Calu3 (cell line): ENCODE results near the gene RDH16. TPM values are rescaled to one million over a fixed set of nuclear protein-coding genes. Genes with fewer than 3 reads are reported as not detected.
"Not testable (repeated sequence)": the region's sequence is repeated elsewhere in the genome, so short reads cannot be mapped to it uniquely, and the experiment has no call there.

ENCODE experiments used
- BruUV-seq: library from RNA; stranded (reverse); fragments of 400-500 nt; replicated peaks from 2 replicates; lab custom pipeline; 2021; lab: Mats Ljungman, UMichigan
- CTCF ChIA-PET: fragments of 300-600 bp; sonication (Branson Sonifier 250); formaldehyde crosslinking; loops from one replicate; lab custom pipeline; 2022; ENCODE audit warnings: antibody characterized with exemption; lab: Charles Lee
- DNase-seq: peaks from one replicate; pipeline ENCODE4 v3.0.0; 2022
- H3K27ac Mint-ChIP-seq: one replicate; pipeline ENCODE4 v1.8.0; 2022; ENCODE audit warnings: mixed read lengths; ENCODE audit not compliant: unreplicated experiment
- H3K27me3 Mint-ChIP-seq: one replicate; pipeline ENCODE4 v1.8.0; 2022; ENCODE audit warnings: mixed read lengths; ENCODE audit not compliant: unreplicated experiment
- H3K36me3 Mint-ChIP-seq: one replicate; pipeline ENCODE4 v1.8.0; 2022; ENCODE audit warnings: mild to moderate bottlenecking, moderate library complexity, mixed read lengths; ENCODE audit not compliant: insufficient read depth, unreplicated experiment
- H3K4me1 Mint-ChIP-seq: one replicate; pipeline ENCODE4 v1.8.0; 2022; ENCODE audit warnings: mild to moderate bottlenecking, low read depth, mixed read lengths; ENCODE audit not compliant: unreplicated experiment
- H3K4me3 Mint-ChIP-seq: one replicate; pipeline ENCODE4 v1.8.0; 2022; ENCODE audit warnings: mild to moderate bottlenecking, low read depth, moderate library complexity, mixed read lengths; ENCODE audit not compliant: unreplicated experiment
- H3K9me3 Mint-ChIP-seq: one replicate; pipeline ENCODE4 v1.8.0; 2022; ENCODE audit warnings: low read depth, mixed read lengths; ENCODE audit not compliant: unreplicated experiment
- CTCF ChIP-seq: fragments of 200-600 bp; IDR thresholded peaks from one replicate; pipeline ENCODE4 v1.8.0; 2022; ENCODE audit warnings: antibody characterized with exemption; ENCODE audit not compliant: unreplicated experiment
- intact Hi-C: fragments of 100-400 bp; cut with micrococcal nuclease; formaldehyde crosslinking; loops from one replicate; pipeline ENCODE4 v1.10.0; 2022; ENCODE audit not compliant: unreplicated experiment
- total RNA-seq: library from RNA; stranded (reverse); gene quantifications from 2 replicates; pipeline ENCODE4 v1.2.3, GENCODE V29; 2022

RDH16 gene
- total RNA-seq, 1 experiment from 2014 or later: 0.28 TPM

GRCh38 chr12:56987551-56988053, 30.2 kb upstream of the RDH16 start:
- DNase-seq: peak; percentile 86
- no peaks in the 10 kb centered on the region for H3K9me3 Mint-ChIP-seq
- peak; percentile 95 for TF ChIP-seq CTCF
- BruUV-seq: no TSS peak
- peaks cover 29% of the 10 kb centered on the region for H3K27me3 Mint-ChIP-seq
- no peak overlapping the region for H3K4me3 Mint-ChIP-seq
- H3K27ac Mint-ChIP-seq: no peak overlapping the region
- CTCF ChIA-PET: interaction anchor here (0.9 to 1.8 kb wide), 5 partner anchors 14 to 351 kb away, joined by 3 to 14 read pairs (median 6); no protein-coding TSS in a partner anchor
- intact Hi-C loops: loop anchor here (1.0 to 2.0 kb wide), 2 partner anchors 147 to 231 kb away; no protein-coding TSS in a partner anchor
- H3K36me3 Mint-ChIP-seq: peaks cover 8% of the 10 kb centered on the region
- H3K4me1 Mint-ChIP-seq: peaks cover 23% of the 10 kb centered on the region

- intact Hi-C loops: loop anchor here (1.0 to 2.0 kb wide), 2 partner anchors 147 to 230 kb away; no protein-coding TSS in a partner anchor
- TF ChIP-seq CTCF: no peak
- H3K4me3 Mint-ChIP-seq: no peak overlapping the region
- no peak overlapping the region for H3K27ac Mint-ChIP-seq
- DNase-seq: no peak
- H3K36me3 Mint-ChIP-seq: peaks cover 8% of the 10 kb centered on the region
- CTCF ChIA-PET: interaction anchor here (0.9 to 1.8 kb wide), 6 partner anchors 15 to 350 kb away, joined by 3 to 14 read pairs (median 8); no protein-coding TSS in a partner anchor
- peaks cover 29% of the 10 kb centered on the region for H3K27me3 Mint-ChIP-seq
- H3K9me3 Mint-ChIP-seq: no peaks in the 10 kb centered on the region
- H3K4me1 Mint-ChIP-seq: peaks cover 23% of the 10 kb centered on the region
- no TSS peak for BruUV-seq
Measured at GRCh38 chr12:56987011-56987410, 29.6 kb upstream of the RDH16 start.

- Mint-ChIP-seq H3K4me1 (peaks cover 15% of the 10 kb centered on the region), H3K27me3 (peaks cover 29% of the 10 kb centered on the region), H3K27ac (peak overlapping the region; percentile 8)
- CTCF ChIA-PET: interaction anchor here (0.6 to 1.7 kb wide), 8 partner anchors 16 to 228 kb away, joined by 3 to 12 read pairs (median 4); no protein-coding TSS in a partner anchor
- H3K9me3 Mint-ChIP-seq, H3K4me3 Mint-ChIP-seq, H3K36me3 Mint-ChIP-seq, BruUV-seq: not testable (repeated sequence)
- DNase-seq: peak; percentile 85
- intact Hi-C loops: loop anchor here (2.0 kb wide), 1 partner anchor 229 kb away; no protein-coding TSS in a partner anchor
Measured at GRCh38 chr12:56985714-56986113, 28.3 kb upstream of the RDH16 start.

GRCh38 chr12:56983386-56983785, 26.0 kb upstream of the RDH16 start:
- no peak for DNase-seq
- Mint-ChIP-seq H3K27me3 (peaks cover 9% of the 10 kb centered on the region), H3K4me1 (peaks cover 15% of the 10 kb centered on the region), H3K9me3 (no peaks in the 10 kb centered on the region), H3K36me3 (peaks cover 8% of the 10 kb centered on the region), H3K27ac (no peak overlapping the region), H3K4me3 (no peak overlapping the region)
- intact Hi-C loops: no loop called here
- CTCF ChIA-PET: no interaction called here
- TF ChIP-seq CTCF: no peak
- no TSS peak for BruUV-seq

GRCh38 chr12:56982578-56983236, 25.3 kb upstream of the RDH16 start:
- H3K27me3 Mint-ChIP-seq, H3K9me3 Mint-ChIP-seq, H3K27ac Mint-ChIP-seq, CTCF ChIA-PET, H3K36me3 Mint-ChIP-seq, H3K4me3 Mint-ChIP-seq, DNase-seq, BruUV-seq, intact Hi-C loops: not testable (repeated sequence)
- peaks cover 15% of the 10 kb centered on the region for H3K4me1 Mint-ChIP-seq
